GM21825 (cell line): ENCODE data around the gene ARFGAP3.

Experiments used
- ATAC-seq: cut with Tn5 transposase; IDR thresholded peaks from one replicate; pipeline ENCODE4 v1.9.1; 2021; ENCODE audit warnings: mild to moderate bottlenecking, moderate library complexity; ENCODE audit not compliant: unreplicated experiment

The ARFGAP3 gene

GRCh38 chr22:42825796-42826195 lies 31.3 kb downstream of the ARFGAP3 start:
- no peak for ATAC-seq

GRCh38 chr22:42821386-42821785 lies 35.7 kb downstream of the ARFGAP3 start:
- no peak for ATAC-seq

- no peak for ATAC-seq
Observed at GRCh38 chr22:42820045-42820763, 36.9 kb downstream of the ARFGAP3 start.

GRCh38 chr22:42819412-42820044 lies 37.5 kb downstream of the ARFGAP3 start:
- ATAC-seq, result no peak

- no peak for ATAC-seq
Observed at GRCh38 chr22:42817556-42817955, 39.5 kb downstream of the ARFGAP3 start.

- ATAC-seq, result no peak
Observed at GRCh38 chr22:42816336-42816735, 40.7 kb downstream of the ARFGAP3 start.

GRCh38 chr22:42814616-42815015 lies 42.5 kb downstream of the ARFGAP3 start:
- no peak for ATAC-seq

- no peak for ATAC-seq
Observed at GRCh38 chr22:42814215-42814614, 42.9 kb downstream of the ARFGAP3 start.

- ATAC-seq, result no peak
Observed at GRCh38 chr22:42813501-42813900, 43.6 kb downstream of the ARFGAP3 start.

- no peak for ATAC-seq
Observed at GRCh38 chr22:42811459-42811858, 45.6 kb downstream of the ARFGAP3 start.

GRCh38 chr22:42808521-42808920 lies 48.6 kb downstream of the ARFGAP3 start:
- no peak for ATAC-seq

- ATAC-seq, result no peak
Observed at GRCh38 chr22:42807185-42807584, 49.9 kb downstream of the ARFGAP3 start.

GRCh38 chr22:42805998-42806830 lies 50.9 kb downstream of the ARFGAP3 start:
- no peak for ATAC-seq

GRCh38 chr22:42805016-42805997 lies 51.8 kb downstream of the ARFGAP3 start:
- no peak for ATAC-seq

GRCh38 chr22:42803389-42803788 lies 53.7 kb downstream of the ARFGAP3 start:
- no peak for ATAC-seq

GRCh38 chr22:42801252-42802080 lies 55.6 kb downstream of the ARFGAP3 start:
- no peak for ATAC-seq

GRCh38 chr22:42800451-42801251 lies 56.4 kb downstream of the ARFGAP3 start:
- no peak for ATAC-seq

GRCh38 chr22:42799461-42800405 lies 57.3 kb downstream of the ARFGAP3 start:
- no peak for ATAC-seq
